RWPE1 (cell line): Measurements from ENCODE around the gene VARS1.
"Not testable (repeated sequence)": the region's sequence is repeated elsewhere in the genome, so short reads cannot be mapped to it uniquely, and the experiment has no call there.

Source experiments
- CTCF ChIA-PET: fragments of 350-600 bp; sonication (Branson Sonifier 250); formaldehyde crosslinking; extraction: SDS; loops from one replicate; lab custom pipeline; 2021; lab: Yijun Ruan, JAX
- POLR2A ChIA-PET: fragments of 400-600 bp; formaldehyde crosslinking; extraction: SDS; loops from one replicate; lab custom pipeline; 2020; ENCODE audit warnings: antibody characterized with exemption; ENCODE audit not compliant: low non-redundant PET; lab: Yijun Ruan, JAX
- DNase-seq: peaks from one replicate; pipeline ENCODE4 v3.0.0; 2012; ENCODE audit warnings: low spot score
- H3K27ac ChIP-seq: fragments of 450-650 bp; 2 replicates; pipeline ENCODE4 v1.5.1; 2017
- CTCF ChIP-seq: fragments of 450-650 bp; conservative IDR thresholded peaks from 2 replicates; pipeline ENCODE4 v1.5.1; 2017; ENCODE audit warnings: low read depth, mild to moderate bottlenecking

The VARS1 gene

GRCh38 chr6:31821301-31822035 lies 25.9 kb upstream of the VARS1 start:
- H3K27ac ChIP-seq, result peak overlapping the region; percentile 99
- ChIA-PET CTCF (no interaction called here), POLR2A (interaction anchor here (0.5 to 0.7 kb wide), 2 partner anchors 15 to 17 kb away, joined by 3 read pairs; no protein-coding TSS in a partner anchor)
- DNase-seq, result peak; percentile 30
- no peak for TF ChIP-seq CTCF

- POLR2A ChIA-PET, DNase-seq: not testable (repeated sequence)
- CTCF ChIA-PET, result interaction anchor here (0.6 kb wide), 2 partner anchors 9 to 52 kb away, joined by 3 to 4 read pairs; no protein-coding TSS in a partner anchor
- peak overlapping the region; percentile 69 for H3K27ac ChIP-seq
These were observed 24.8 kb upstream of the VARS1 start for GRCh38 chr6:31820399-31820798.

- ChIA-PET POLR2A (no interaction called here), CTCF (interaction anchor here (0.6 kb wide), 2 partner anchors 10 to 52 kb away, joined by 3 to 4 read pairs; no protein-coding TSS in a partner anchor)
- TF ChIP-seq CTCF, result no peak
- H3K27ac ChIP-seq, result peak overlapping the region; percentile 69
- no peak for DNase-seq
These were observed 24.3 kb upstream of the VARS1 start for GRCh38 chr6:31819871-31820299.

GRCh38 chr6:31817929-31818511 lies 22.5 kb upstream of the VARS1 start:
- peak overlapping the region; percentile 81 for H3K27ac ChIP-seq
- ChIA-PET POLR2A (interaction anchor here (0.5 to 1.0 kb wide), 3 partner anchors 9 to 13 kb away, joined by 3 to 4 read pairs (median 3); partner anchors contain the start of genes HSPA1B and LSM2), CTCF (interaction anchor here (0.6 to 1.0 kb wide), 2 partner anchors 13 to 40 kb away, joined by 3 to 11 read pairs; no protein-coding TSS in a partner anchor)
- DNase-seq, result not testable (repeated sequence)

- ChIA-PET CTCF (interaction anchor here (0.6 to 1.0 kb wide), 2 partner anchors 14 to 39 kb away, joined by 3 to 11 read pairs; no protein-coding TSS in a partner anchor), POLR2A (interaction anchor here (0.5 to 0.7 kb wide), 2 partner anchors 11 to 14 kb away, joined by 3 read pairs; partner anchors contain the start of gene LSM2)
- DNase-seq, result not testable (repeated sequence)
These were observed 21.8 kb upstream of the VARS1 start for GRCh38 chr6:31817133-31817928.

GRCh38 chr6:31815025-31815838 lies 19.7 kb upstream of the VARS1 start, which contains the start of the genes HSPA1A and HSPA1L:
TSS of gene HSPA1A (plus strand) at chr6:31815543. CDS start at chr6:31815757, 214 bp downstream.
TSS of gene HSPA1L (minus strand) at chr6:31815283. CDS start at chr6:31811972, 3,311 bp downstream.
- POLR2A ChIA-PET, result interaction anchor here (1.2 to 1.3 kb wide), 3 partner anchors 12 to 22 kb away, joined by 3 to 32 read pairs (median 5); partner anchors contain the start of gene HSPA1B

More at GRCh38 chr6:31817133-31817928, 21.8 kb upstream of the VARS1 start:
- H3K27ac ChIP-seq, result peak overlapping the region; percentile 81

More at GRCh38 chr6:31815025-31815838, 19.7 kb upstream of the VARS1 start, which contains the start of the genes HSPA1A and HSPA1L:
- TF ChIP-seq CTCF, result no peak
- CTCF ChIA-PET, result interaction anchor here (1.0 kb wide), 1 partner anchor 15 kb away, joined by 3 read pairs; no protein-coding TSS in a partner anchor
- peak; percentile 99 for DNase-seq
- H3K27ac ChIP-seq, result peak within 1 kb of the TSS; percentile 100
